Left renal pelvis (tissue), 4 donors: ENCODE measurements around the gene TRPV5. TPM values are rescaled to one million over a fixed set of nuclear protein-coding genes. Genes with fewer than 3 reads are reported as not detected.

Source experiments
- DNase-seq, 4 donors: peaks; one replicate each; pipeline ENCODE4 v3.0.0-alpha.2; 2013; ENCODE audit warnings: low read depth in 4 of 4, low spot score in 3 of 4
- polyA plus RNA-seq, 4 donors: library from polyadenylated mRNA; unstranded; fragments of 120-200 nt; gene quantifications; one replicate each; pipeline ENCODE4 v1.2.1, GENCODE V29; 2013; ENCODE audit not compliant: insufficient read length in 4 of 4

The TRPV5 gene
- polyA plus RNA-seq, 4 donors = 0.05 to 1.8 (median 1.2) TPM

GRCh38 chr7:142941541-142941940 lies 8.0 kb upstream of the TRPV5 start:
- DNase-seq = no peak

- no peak for DNase-seq
Observed at GRCh38 chr7:142940966-142941535, 7.5 kb upstream of the TRPV5 start.

- DNase-seq = no peak
Observed at GRCh38 chr7:142939226-142939910, 5.8 kb upstream of the TRPV5 start, which contains the start of gene LLCFC1. Gene LLCFC1 (plus strand): TSS chr7:142939484. CDS start chr7:142939622, 138 bp downstream.

- DNase-seq = no peak
Observed at GRCh38 chr7:142938611-142939010, 5.1 kb upstream of the TRPV5 start.

GRCh38 chr7:142935941-142936565 lies 2.5 kb upstream of the TRPV5 start:
- DNase-seq = no peak

GRCh38 chr7:142934056-142934455 lies 510 bp upstream of the TRPV5 start:
- DNase-seq = no peak

GRCh38 chr7:142933092-142933475 lies 462 bp downstream of the TRPV5 start:
- no peak for DNase-seq

GRCh38 chr7:142932386-142933091 lies 1.0 kb downstream of the TRPV5 start:
- no peak for DNase-seq

- DNase-seq = no peak
Observed at GRCh38 chr7:142930126-142930730, 3.3 kb downstream of the TRPV5 start.

GRCh38 chr7:142927949-142928348 lies 5.6 kb downstream of the TRPV5 start:
- DNase-seq = no peak

GRCh38 chr7:142927085-142927745 lies 6.3 kb downstream of the TRPV5 start:
- DNase-seq = no peak

- DNase-seq = no peak
Observed at GRCh38 chr7:142925413-142925812, 8.1 kb downstream of the TRPV5 start.

GRCh38 chr7:142923391-142923790 lies 10.2 kb downstream of the TRPV5 start:
- DNase-seq = no peak

- no peak for DNase-seq
Observed at GRCh38 chr7:142919656-142920055, 13.9 kb downstream of the TRPV5 start.

GRCh38 chr7:142918901-142919300 lies 14.6 kb downstream of the TRPV5 start:
- DNase-seq = no peak

GRCh38 chr7:142917447-142917846 lies 16.1 kb downstream of the TRPV5 start:
- DNase-seq = no peak

- DNase-seq = peak in 3 of 4 donors; percentile 12 to 36 (median 24)
Observed at GRCh38 chr7:142916508-142916907, 17.0 kb downstream of the TRPV5 start.

- no peak for DNase-seq
Observed at GRCh38 chr7:142915315-142915714, 18.2 kb downstream of the TRPV5 start.

GRCh38 chr7:142914121-142914520 lies 19.4 kb downstream of the TRPV5 start:
- no peak for DNase-seq

- no peak for DNase-seq
Observed at GRCh38 chr7:142913566-142913965, 20.0 kb downstream of the TRPV5 start.
